Measurements from ENCODE around the gene KIAA0232.

KIAA0232 gene

DNA sequence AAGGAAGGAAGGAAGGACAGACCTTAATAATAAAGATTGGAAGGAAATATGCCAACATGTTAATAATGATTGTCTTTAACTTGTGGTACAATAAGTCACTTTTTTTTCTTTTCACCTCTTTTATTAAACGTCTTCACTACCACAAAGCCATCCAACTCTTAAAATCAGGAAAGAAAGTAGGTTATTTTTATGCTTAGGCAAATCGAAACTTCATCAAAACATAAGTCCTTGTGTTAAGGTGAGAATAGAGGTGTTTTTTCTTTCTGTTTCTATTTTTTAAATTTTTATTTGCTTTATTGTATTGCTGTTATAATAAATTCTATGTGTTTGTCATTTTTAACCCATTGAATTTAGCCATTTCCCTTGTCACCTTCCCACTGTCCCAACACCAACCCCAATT, 40.0 kb upstream of the KIAA0232 start (continued):
- TF ChIP-seq, protein P1, sequence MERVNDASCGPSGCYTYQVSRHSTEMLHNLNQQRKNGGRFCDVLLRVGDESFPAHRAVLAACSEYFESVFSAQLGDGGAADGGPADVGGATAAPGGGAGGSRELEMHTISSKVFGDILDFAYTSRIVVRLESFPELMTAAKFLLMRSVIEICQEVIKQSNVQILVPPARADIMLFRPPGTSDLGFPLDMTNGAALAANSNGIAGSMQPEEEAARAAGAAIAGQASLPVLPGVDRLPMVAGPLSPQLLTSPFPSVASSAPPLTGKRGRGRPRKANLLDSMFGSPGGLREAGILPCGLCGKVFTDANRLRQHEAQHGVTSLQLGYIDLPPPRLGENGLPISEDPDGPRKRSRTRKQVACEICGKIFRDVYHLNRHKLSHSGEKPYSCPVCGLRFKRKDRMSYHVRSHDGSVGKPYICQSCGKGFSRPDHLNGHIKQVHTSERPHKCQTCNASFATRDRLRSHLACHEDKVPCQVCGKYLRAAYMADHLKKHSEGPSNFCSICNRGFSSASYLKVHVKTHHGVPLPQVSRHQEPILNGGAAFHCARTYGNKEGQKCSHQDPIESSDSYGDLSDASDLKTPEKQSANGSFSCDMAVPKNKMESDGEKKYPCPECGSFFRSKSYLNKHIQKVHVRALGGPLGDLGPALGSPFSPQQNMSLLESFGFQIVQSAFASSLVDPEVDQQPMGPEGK (CRISPR knock-in tag; IDR thresholded peaks at IDR 0.05; ENCODE audit: borderline replicate concordance) = no peak
- TF ChIP-seq CSRNP3 (CRISPR knock-in tag; IDR thresholded peaks at IDR 0.05) = no peak

DNA sequence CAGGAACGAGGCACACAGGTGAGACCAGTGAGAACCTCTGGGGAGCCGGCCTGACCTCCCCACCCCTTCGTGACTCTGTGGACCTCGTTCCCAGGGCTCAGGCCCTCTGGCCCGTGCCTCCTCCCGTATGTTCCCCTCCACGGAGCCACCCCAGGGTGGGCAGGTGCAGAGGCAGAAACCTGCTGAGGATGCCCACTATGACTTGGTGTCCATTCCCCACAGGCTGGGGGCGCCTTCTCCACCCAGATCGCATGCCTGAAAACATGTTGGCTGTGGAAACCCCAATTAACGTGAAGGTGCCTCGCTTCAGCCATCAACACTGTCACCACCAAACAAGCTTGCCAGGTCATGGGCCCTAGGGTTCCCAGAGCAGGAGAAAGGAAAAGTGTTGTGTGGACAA, 39.5 kb upstream of the KIAA0232 start:
- no peak for ATAC-seq
- no peak for TF ChIP-seq ZNF8 (CRISPR knock-in tag; IDR thresholded peaks at IDR 0.05)

DNA sequence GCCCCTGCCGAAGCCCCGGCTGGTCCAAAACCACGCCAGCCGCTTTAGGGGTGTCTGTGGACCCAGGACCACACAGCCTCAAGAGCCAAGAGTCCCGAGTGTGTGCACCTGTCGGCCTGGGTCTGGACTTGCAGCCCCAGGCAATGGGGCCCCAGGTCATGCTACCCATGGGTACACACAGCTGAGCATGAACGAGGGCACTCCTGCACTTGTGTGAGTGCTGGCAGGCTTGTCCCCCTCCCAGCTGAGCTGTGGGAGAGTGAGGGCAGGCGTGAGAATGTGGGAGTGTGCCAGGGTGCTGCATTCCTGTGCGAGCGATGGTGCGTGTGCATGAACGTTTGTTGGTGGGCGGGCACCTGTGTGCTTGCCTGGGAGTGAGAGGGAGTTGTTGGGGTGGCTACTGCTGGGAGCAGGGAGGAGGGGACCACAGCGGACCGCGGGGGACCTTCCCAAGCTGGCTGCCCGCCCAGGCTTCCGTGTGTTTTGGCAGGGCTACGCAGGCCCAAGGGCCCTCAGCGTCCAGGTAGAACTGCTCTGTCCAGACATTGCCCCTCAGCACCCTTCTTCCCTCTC, 35.7 kb upstream of the KIAA0232 start:
- ATAC-seq = no peak
- TF ChIP-seq ZNF8 (CRISPR knock-in tag; IDR thresholded peaks at IDR 0.05) = no peak

- no peak for TF ChIP-seq OSR1 (CRISPR knock-in tag; IDR thresholded peaks at IDR 0.05)
- TF ChIP-seq TSHZ2 (CRISPR knock-in tag; IDR thresholded peaks at IDR 0.05) = no peak
- no peak for TF ChIP-seq ZFP3 (CRISPR knock-in tag; IDR thresholded peaks at IDR 0.05)
- no peak for TF ChIP-seq ARNTL (CRISPR knock-in tag; IDR thresholded peaks at IDR 0.05; ENCODE audit: borderline replicate concordance, low read depth)
- TF ChIP-seq SNAI2 (CRISPR knock-in tag; IDR thresholded peaks at IDR 0.05) = no peak
- no peak for TF ChIP-seq ZFP30 (CRISPR knock-in tag; IDR thresholded peaks at IDR 0.05)
- ATAC-seq = peak; percentile 31; the same call in 1 of the 3 replicates
Observed at GRCh38 chr4:6747294-6748051, 35.1 kb upstream of the KIAA0232 start.

GRCh38 chr4:6748286-6748685, 34.2 kb upstream of the KIAA0232 start:
- TF ChIP-seq ARNTL (CRISPR knock-in tag; IDR thresholded peaks at IDR 0.05; ENCODE audit: borderline replicate concordance, low read depth) (no peak), ZNF8 (CRISPR knock-in tag; IDR thresholded peaks at IDR 0.05) (no peak), ZC3H10 (CRISPR knock-in tag; IDR thresholded peaks at IDR 0.05) (no peak), BACH2 (CRISPR knock-in tag; IDR thresholded peaks at IDR 0.05; ENCODE audit: borderline replicate concordance) (no peak), CSDC2 (CRISPR knock-in tag; IDR thresholded peaks at IDR 0.05) (no peak), ESRRG (CRISPR knock-in tag; IDR thresholded peaks at IDR 0.05) (no peak), ZFP30 (CRISPR knock-in tag; IDR thresholded peaks at IDR 0.05) (no peak), ZNF565 (CRISPR knock-in tag; conservative IDR thresholded peaks at IDR 0.05; ENCODE audit: low read depth) (no peak), PPARA (CRISPR knock-in tag; IDR thresholded peaks at IDR 0.05; ENCODE audit: borderline replicate concordance) (no peak), GLIS3 (CRISPR knock-in tag; IDR thresholded peaks at IDR 0.05) (no peak), TOX (CRISPR knock-in tag; IDR thresholded peaks at IDR 0.05; ENCODE audit: borderline replicate concordance) (no peak), ISL1 (CRISPR knock-in tag; IDR thresholded peaks at IDR 0.05) (no peak), SNAI2 (CRISPR knock-in tag; IDR thresholded peaks at IDR 0.05) (no peak), ZNF70 (CRISPR knock-in tag; IDR thresholded peaks at IDR 0.05) (no peak), TCF4 (CRISPR knock-in tag; IDR thresholded peaks at IDR 0.05; ENCODE audit: borderline replicate concordance) (no peak)
- no peak for ATAC-seq

All from SK-N-SH treated with all-trans-retinoic acid at 6 μM for 48 hours (cell line).